HEK293T (cell line): ENCODE data around the gene CLIC5.

Source experiments
- CTCF ChIA-PET: fragments of 350-600 bp; formaldehyde crosslinking; extraction: SDS; loops from one replicate; lab custom pipeline; 2021; ENCODE audit warnings: antibody characterized with exemption, inconsistent platforms; lab: Yijun Ruan, JAX
- POLR2A ChIA-PET: fragments of 350-600 bp; formaldehyde crosslinking; extraction: SDS; loops from one replicate; lab custom pipeline; 2020; ENCODE audit warnings: antibody characterized with exemption, inconsistent platforms; lab: Yijun Ruan, JAX
- DNase-seq: peaks from one replicate; pipeline ENCODE4 v3.0.0; 2012; ENCODE audit warnings: mixed read lengths; ENCODE audit errors: extremely low spot score
- ARNT ChIP-seq: fragments of 450-650 bp; IDR thresholded peaks from 2 replicates; pipeline ENCODE4 v1.6.1; 2017; ENCODE audit warnings: mild to moderate bottlenecking
- BHLHE40 ChIP-seq: fragments of 450-650 bp; IDR thresholded peaks from 2 replicates; pipeline ENCODE4 v1.6.1; 2016; ENCODE audit warnings: mild to moderate bottlenecking, moderate library complexity, borderline replicate concordance
- CTBP1 ChIP-seq: fragments of 450-650 bp; IDR thresholded peaks from 2 replicates; pipeline ENCODE4 v1.6.1; 2016; ENCODE audit warnings: borderline replicate concordance
- ELF4 ChIP-seq: fragments of 450-650 bp; IDR thresholded peaks from 2 replicates; pipeline ENCODE4 v1.6.1; 2017; ENCODE audit warnings: antibody characterized with exemption
- FOXA1 ChIP-seq: fragments of 450-650 bp; IDR thresholded peaks from 2 replicates; pipeline ENCODE4 v1.6.1; 2016; ENCODE audit warnings: mild to moderate bottlenecking
- FOXK2 ChIP-seq: fragments of 450-650 bp; IDR thresholded peaks from 2 replicates; pipeline ENCODE4 v1.6.1; 2016; ENCODE audit warnings: mild to moderate bottlenecking
- FOXM1 ChIP-seq: fragments of 450-650 bp; IDR thresholded peaks from 2 replicates; pipeline ENCODE4 v1.6.1; 2017; ENCODE audit warnings: mild to moderate bottlenecking, borderline replicate concordance
- HDGF ChIP-seq: fragments of 450-650 bp; IDR thresholded peaks from 2 replicates; pipeline ENCODE4 v1.6.1; 2017; ENCODE audit warnings: antibody characterized with exemption, borderline replicate concordance
- L3MBTL2 ChIP-seq: fragments of 450-650 bp; conservative IDR thresholded peaks from 2 replicates; pipeline ENCODE4 v1.6.1; 2016; ENCODE audit warnings: mild to moderate bottlenecking
- LEF1 ChIP-seq: fragments of 450-650 bp; IDR thresholded peaks from 2 replicates; pipeline ENCODE4 v1.6.1; 2017; ENCODE audit warnings: mild to moderate bottlenecking, borderline replicate concordance
- NFRKB ChIP-seq: fragments of 450-650 bp; IDR thresholded peaks from 2 replicates; pipeline ENCODE4 v1.6.1; 2016; ENCODE audit warnings: mild to moderate bottlenecking, moderate library complexity
- SP1 ChIP-seq: fragments of 450-650 bp; IDR thresholded peaks from 2 replicates; pipeline ENCODE4 v1.6.1; 2017
- SUZ12 ChIP-seq: fragments of 450-650 bp; IDR thresholded peaks from 2 replicates; pipeline ENCODE4 v1.6.1; 2016; ENCODE audit warnings: mild to moderate bottlenecking
- TARDBP ChIP-seq: fragments of 450-650 bp; IDR thresholded peaks from 2 replicates; pipeline ENCODE4 v1.6.1; 2016
- ZNF384 ChIP-seq: fragments of 450-650 bp; IDR thresholded peaks from 2 replicates; pipeline ENCODE4 v1.6.1; 2016
- TF ChIP-seq, protein P1 (sequence below): fragments of 450-650 bp; IDR thresholded peaks from 2 replicates; pipeline ENCODE4 v1.6.1; 2016

The CLIC5 gene

DNA sequence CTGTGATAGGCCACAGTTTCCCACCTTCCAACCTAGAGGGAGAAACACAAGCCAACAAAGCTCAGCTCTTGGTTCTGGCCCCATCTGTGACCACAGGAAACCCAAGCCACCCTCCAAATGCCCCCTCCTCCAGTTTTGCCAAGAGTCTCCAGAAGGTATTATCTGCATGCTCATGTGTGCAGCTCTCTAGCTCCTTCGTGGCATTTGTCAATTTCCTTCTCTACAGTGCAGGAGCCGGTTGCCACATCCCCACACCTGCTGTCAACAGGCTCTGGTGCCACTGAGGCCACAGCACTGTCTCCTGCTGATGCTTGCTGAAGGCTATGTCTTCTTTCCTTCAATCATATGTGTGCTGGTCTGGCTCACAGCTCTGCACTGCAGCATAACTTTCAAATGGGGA, 177.2 kb downstream of the CLIC5 start:
- CTCF ChIA-PET = no interaction called here
- POLR2A ChIA-PET = no interaction called here
- no peak for DNase-seq

DNA sequence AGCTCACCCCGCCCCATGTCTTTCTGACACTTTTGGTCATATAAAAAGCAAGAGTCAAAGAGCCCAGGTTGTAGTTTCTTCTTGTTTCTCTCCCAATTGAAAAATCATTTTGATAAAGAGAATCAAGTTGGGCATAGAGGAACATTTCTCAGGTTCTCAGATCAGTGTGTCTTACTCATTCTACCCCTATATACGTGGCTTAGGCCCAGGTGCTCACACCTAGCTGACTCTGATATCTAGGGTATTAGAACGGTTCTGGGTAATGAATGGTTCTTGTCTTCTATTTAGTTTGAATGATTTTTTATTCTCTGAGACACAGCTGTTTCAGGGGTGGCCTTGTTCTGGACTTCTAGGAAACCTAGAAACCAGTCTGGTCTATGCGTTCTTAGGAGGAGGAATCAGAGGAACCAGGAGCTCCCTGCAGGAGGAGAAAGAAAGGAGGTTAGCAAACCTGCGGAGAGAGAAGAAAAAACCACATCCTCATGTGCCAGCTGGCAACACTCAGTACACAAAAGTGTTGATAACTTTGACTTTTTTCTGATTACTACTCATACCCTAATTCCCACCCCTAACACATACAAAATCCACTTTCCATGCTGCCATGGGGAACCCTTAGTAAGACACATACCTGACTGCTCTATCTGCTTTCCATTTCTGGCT, 178.0 kb downstream of the CLIC5 start:
- no peak for TF ChIP-seq ELF4
- no peak for TF ChIP-seq SUZ12
- no peak for TF ChIP-seq TARDBP
- no peak for TF ChIP-seq FOXA1
- no peak for TF ChIP-seq HDGF
- TF ChIP-seq, protein P1, sequence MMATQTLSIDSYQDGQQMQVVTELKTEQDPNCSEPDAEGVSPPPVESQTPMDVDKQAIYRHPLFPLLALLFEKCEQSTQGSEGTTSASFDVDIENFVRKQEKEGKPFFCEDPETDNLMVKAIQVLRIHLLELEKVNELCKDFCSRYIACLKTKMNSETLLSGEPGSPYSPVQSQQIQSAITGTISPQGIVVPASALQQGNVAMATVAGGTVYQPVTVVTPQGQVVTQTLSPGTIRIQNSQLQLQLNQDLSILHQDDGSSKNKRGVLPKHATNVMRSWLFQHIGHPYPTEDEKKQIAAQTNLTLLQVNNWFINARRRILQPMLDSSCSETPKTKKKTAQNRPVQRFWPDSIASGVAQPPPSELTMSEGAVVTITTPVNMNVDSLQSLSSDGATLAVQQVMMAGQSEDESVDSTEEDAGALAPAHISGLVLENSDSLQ = no peak
- no peak for TF ChIP-seq L3MBTL2
- no peak for TF ChIP-seq FOXK2
- TF ChIP-seq NFRKB = no peak
- DNase-seq = no peak
- CTCF ChIA-PET = no interaction called here
- POLR2A ChIA-PET = no interaction called here

More for the DNA sequence above, 177.2 kb downstream of the CLIC5 start:
- TF ChIP-seq, protein P1 = no peak
- TF ChIP-seq CTBP1 (no peak), ZNF384 (no peak), ELF4 (no peak), FOXA1 (no peak), LEF1 (no peak), BHLHE40 (no peak), FOXK2 (no peak)

DNA sequence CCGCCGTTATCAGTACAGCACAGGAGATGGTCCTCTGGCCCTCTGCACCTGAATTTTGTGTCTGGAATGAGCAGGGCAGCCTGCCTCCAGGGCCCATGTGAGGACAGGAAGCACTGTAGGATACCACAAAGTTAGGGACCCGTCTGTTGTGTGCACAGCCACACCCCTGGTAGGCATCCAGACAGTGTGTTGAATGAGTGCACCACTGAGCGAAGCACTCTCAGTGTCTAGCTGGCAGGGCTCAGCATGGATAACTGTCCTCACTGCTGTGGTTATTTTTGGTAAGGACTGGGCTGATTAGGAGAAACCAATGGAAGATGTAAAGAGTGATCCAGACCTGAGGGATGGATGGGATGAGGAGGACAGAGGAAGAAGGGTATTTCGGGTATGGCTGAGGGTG, 178.7 kb downstream of the CLIC5 start:
- DNase-seq = no peak
- POLR2A ChIA-PET = no interaction called here
- TF ChIP-seq L3MBTL2 = no peak
- no peak for TF ChIP-seq FOXM1
- no peak for TF ChIP-seq ELF4
- no peak for TF ChIP-seq BHLHE40
- no peak for TF ChIP-seq NFRKB
- no peak for TF ChIP-seq HDGF
- TF ChIP-seq FOXK2 = no peak
- TF ChIP-seq TARDBP = no peak
- TF ChIP-seq SUZ12 = no peak
- TF ChIP-seq CTBP1 = no peak
- TF ChIP-seq, protein P1 = no peak
- TF ChIP-seq SP1 = no peak
- no peak for TF ChIP-seq LEF1
- CTCF ChIA-PET = no interaction called here

DNA sequence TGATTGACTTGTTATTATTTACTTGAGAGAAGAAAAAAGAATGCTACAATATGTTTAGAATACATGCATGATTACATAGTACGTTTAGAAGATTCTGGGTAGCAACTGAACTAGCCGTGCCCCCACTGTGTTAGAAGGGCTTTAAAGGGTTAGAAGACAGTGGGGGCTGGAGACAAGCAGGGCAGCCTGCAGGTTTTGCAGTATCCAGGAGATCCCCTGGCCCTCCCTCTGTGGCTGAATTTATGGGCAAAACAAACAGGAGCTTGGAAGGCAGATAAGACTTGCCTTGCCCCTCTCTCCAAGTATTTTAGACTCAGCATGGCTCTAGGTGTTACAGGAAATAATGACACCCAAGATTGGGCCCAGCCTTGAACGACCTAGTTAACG, 179.2 kb downstream of the CLIC5 start:
- no peak for DNase-seq
- TF ChIP-seq FOXK2 (no peak), ZNF384 (no peak), NFRKB (no peak), FOXM1 (no peak), BHLHE40 (no peak), SUZ12 (no peak), TARDBP (no peak), LEF1 (no peak), SP1 (no peak), HDGF (no peak), CTBP1 (no peak)
- CTCF ChIA-PET = no interaction called here
- POLR2A ChIA-PET = interaction anchor here (0.5 kb wide), 1 partner anchor 1050 kb away, joined by 3 read pairs; no protein-coding TSS in a partner anchor

DNA sequence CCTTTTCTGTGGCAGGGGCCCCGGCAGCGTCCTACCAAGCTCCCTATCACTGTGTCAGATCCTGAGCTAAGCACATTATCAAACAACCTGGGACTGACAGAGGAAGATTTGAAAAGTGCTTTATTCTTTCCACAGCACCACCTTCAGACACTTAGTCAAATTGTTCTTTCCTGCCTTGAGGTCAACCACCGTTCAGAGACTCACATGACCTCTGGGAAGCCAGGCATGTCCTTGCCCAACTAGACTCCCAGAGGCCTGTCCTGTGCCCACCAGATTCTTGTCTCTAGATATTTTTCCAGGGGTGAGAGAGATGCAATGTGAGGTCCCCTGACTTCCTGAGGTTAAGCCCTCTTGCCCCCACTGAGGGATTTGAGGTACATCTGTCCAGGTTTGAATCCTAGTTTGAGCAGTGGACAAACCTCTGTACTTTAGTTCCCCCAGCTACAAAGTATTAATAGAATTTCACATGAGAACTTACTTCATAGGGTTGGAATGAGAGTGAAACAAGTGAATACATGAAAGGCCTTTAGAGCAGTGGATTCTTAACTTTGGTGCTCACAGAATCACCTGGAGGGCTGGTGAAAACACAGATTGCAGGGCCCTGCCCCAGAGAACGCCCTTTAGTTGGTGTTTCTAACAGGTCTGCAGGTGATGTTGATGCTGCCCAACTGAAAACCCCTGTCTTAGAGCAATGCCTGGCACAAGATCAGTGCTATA, 179.8 kb downstream of the CLIC5 start:
- POLR2A ChIA-PET = interaction anchor here (0.5 kb wide), 1 partner anchor 1050 kb away, joined by 3 read pairs; no protein-coding TSS in a partner anchor
- CTCF ChIA-PET = no interaction called here
- DNase-seq = no peak
- TF ChIP-seq, protein P1 = no peak
- TF ChIP-seq SP1 = no peak
- TF ChIP-seq FOXK2 = no peak
- no peak for TF ChIP-seq TARDBP
- TF ChIP-seq FOXM1 = no peak
- TF ChIP-seq HDGF = no peak
- TF ChIP-seq L3MBTL2 = no peak
- no peak for TF ChIP-seq ZNF384
- TF ChIP-seq CTBP1 = no peak
- no peak for TF ChIP-seq ARNT
- no peak for TF ChIP-seq ELF4
- TF ChIP-seq SUZ12 = no peak
- TF ChIP-seq LEF1 = no peak
- TF ChIP-seq BHLHE40 = no peak
- TF ChIP-seq FOXA1 = no peak
- no peak for TF ChIP-seq NFRKB
